OCI-LY7 (cell line): ENCODE results near the gene CGRRF1. TPM values are rescaled to one million over a fixed set of nuclear protein-coding genes. Genes with fewer than 3 reads are reported as not detected.

Experiments used
- BruUV-seq: library from RNA; stranded (reverse); fragments of 400-500 nt; replicated peaks from 2 replicates; lab custom pipeline; 2021; lab: Mats Ljungman, UMichigan
- CTCF ChIA-PET: fragments of 300-600 bp; sonication (Branson Sonifier 250); formaldehyde crosslinking; loops from one replicate; lab custom pipeline; 2022; ENCODE audit warnings: antibody characterized with exemption; ENCODE audit not compliant: unreplicated experiment; lab: Charles Lee
- POLR2A ChIA-PET: fragments of 300-600 bp; sonication (Branson Sonifier 250); formaldehyde crosslinking; loops from one replicate; lab custom pipeline; 2022; ENCODE audit warnings: antibody characterized with exemption; lab: Charles Lee
- DNase-seq: peaks from one replicate; pipeline ENCODE4 v3.0.0-alpha.2; 2015; ENCODE audit warnings: low spot score
- H2AFZ ChIP-seq: fragments of 200-600 bp; sonication (generic), shearing (Covaris generic); 2 replicates; pipeline ENCODE4 v1.6.1; 2014; ENCODE audit warnings: mild to moderate bottlenecking, antibody characterized with exemption, low read length, moderate library complexity
- H3K27ac ChIP-seq: fragments of 200-600 bp; sonication (generic); 2 replicates; pipeline ENCODE4 v1.5.1; 2014; ENCODE audit warnings: mixed run types, low read depth, mild to moderate bottlenecking, moderate library complexity, low read length, inconsistent platforms; ENCODE audit not compliant: poor library complexity, severe bottlenecking
- H3K36me3 ChIP-seq: fragments of 200-600 bp; sonication (generic); 2 replicates; pipeline ENCODE4 v1.6.1; 2014; ENCODE audit warnings: mild to moderate bottlenecking, antibody characterized with exemption, low read length, moderate library complexity, mixed read lengths; ENCODE audit not compliant: insufficient read depth
- H3K4me1 ChIP-seq: fragments of 200-600 bp; sonication (generic); 2 replicates; pipeline ENCODE4 v1.5.1; 2014; ENCODE audit warnings: mild to moderate bottlenecking, low read length; ENCODE audit not compliant: insufficient read depth, poor library complexity, severe bottlenecking
- H3K4me2 ChIP-seq: fragments of 200-600 bp; sonication (generic); 2 replicates; pipeline ENCODE4 v1.6.1; 2014; ENCODE audit warnings: mild to moderate bottlenecking, low read length
- H3K4me3 ChIP-seq: fragments of 200-600 bp; sonication (generic); 2 replicates; pipeline ENCODE4 v1.5.1; 2014; ENCODE audit warnings: mild to moderate bottlenecking, low read depth, low read length; ENCODE audit not compliant: poor library complexity, severe bottlenecking
- H3K79me2 ChIP-seq: fragments of 200-600 bp; sonication (generic); 2 replicates; pipeline ENCODE4 v1.6.1; 2016; ENCODE audit warnings: low read depth, mild to moderate bottlenecking, low read length, moderate library complexity, mixed read lengths; ENCODE audit not compliant: insufficient read depth
- H3K9me2 ChIP-seq: fragments of 200-600 bp; sonication (generic); 2 replicates; pipeline ENCODE4 v1.6.1; 2016; ENCODE audit warnings: mild to moderate bottlenecking, low read length, mixed read lengths; ENCODE audit not compliant: insufficient read depth
- H3K9me3 ChIP-seq: fragments of 200-600 bp; sonication (generic); 2 replicates; pipeline ENCODE4 v1.6.1; 2014; ENCODE audit warnings: mild to moderate bottlenecking, mixed run types, low read length, mixed read lengths
- H4K20me1 ChIP-seq: fragments of 200-600 bp; sonication (generic); 2 replicates; pipeline ENCODE4 v1.6.1; 2014; ENCODE audit warnings: mild to moderate bottlenecking, antibody characterized with exemption, low read length, moderate library complexity, mixed read lengths; ENCODE audit not compliant: insufficient read depth
- CTCF ChIP-seq: fragments of 200-600 bp; sonication (generic); conservative IDR thresholded peaks from 2 replicates; pipeline ENCODE4 v1.5.1; 2014; ENCODE audit warnings: mild to moderate bottlenecking, antibody characterized with exemption, low read length, moderate library complexity, mixed read lengths
- EZH2phosphoT487 ChIP-seq: fragments of 200-600 bp; sonication (generic); IDR thresholded peaks from 2 replicates; pipeline ENCODE4 v1.6.1; 2018; ENCODE audit warnings: low read depth, borderline replicate concordance, mild to moderate bottlenecking, mixed run types, antibody characterized with exemption, low read length, moderate library complexity, mixed read lengths
- intact Hi-C: fragments of 100-400 bp; cut with micrococcal nuclease; formaldehyde crosslinking; loops from one replicate; pipeline ENCODE4 v1.10.0; 2022; ENCODE audit not compliant: unreplicated experiment
- total RNA-seq, 2 experiments: library from RNA; depleted of rRNA in 1 of 2; stranded (reverse); fragments of >200 nt in 1 of 2; shearing (Covaris generic) in 1 of 2; gene quantifications; 2 replicates each; pipeline ENCODE4 v1.2.3, GENCODE V29; 2014 to 2022

CGRRF1 gene
- total RNA-seq, 2 experiments from 2014 or later, result 8.4 to 13.4 TPM

- H3K4me1 ChIP-seq, result peaks cover 33% of the 10 kb centered on the region
- peak overlapping the region; percentile 72 for H3K4me3 ChIP-seq
- no peaks in the 10 kb centered on the region for H3K36me3 ChIP-seq
- no peaks in the 10 kb centered on the region for H3K79me2 ChIP-seq
- peak; percentile 38 for DNase-seq
- TF ChIP-seq CTCF (no peak), EZH2phosphoT487 (peak; percentile 91; the same call in 1 of the 2 replicates)
- H3K9me2 ChIP-seq, result no peaks in the 10 kb centered on the region
- CTCF ChIA-PET, result interaction anchor here (0.6 to 1.0 kb wide), 2 partner anchors 71 to 209 kb away, joined by 3 read pairs; no protein-coding TSS in a partner anchor
- BruUV-seq, result no TSS peak
- POLR2A ChIA-PET, result interaction anchor here (0.6 kb wide), 1 partner anchor 228 kb away, joined by 3 read pairs; no protein-coding TSS in a partner anchor
- no peak overlapping the region for H2AFZ ChIP-seq
- peaks cover 8% of the 10 kb centered on the region; the same call in 1 of the 2 replicates for H4K20me1 ChIP-seq
- H3K9me3 ChIP-seq, result no peaks in the 10 kb centered on the region
- intact Hi-C loops, result loop anchor here (2.0 to 10.0 kb wide), 3 partner anchors 57 to 336 kb away; partner anchors contain the start of genes CGRRF1 and GCH1
- no peak overlapping the region for H3K27ac ChIP-seq
- peak overlapping the region; percentile 99 for H3K4me2 ChIP-seq
Observed at GRCh38 chr14:54565785-54566409, 56.2 kb downstream of the CGRRF1 start.

GRCh38 chr14:54566410-54567223, 56.9 kb downstream of the CGRRF1 start, which contains the start of gene SAMD4A:
Gene SAMD4A, plus strand, starts transcription at chr14:54567128. Its CDS starts 789 bp downstream, at chr14:54567917.
- Histone ChIP-seq H3K79me2 (no peaks in the 10 kb centered on the region), H3K36me3 (no peaks in the 10 kb centered on the region), H3K9me2 (no peaks in the 10 kb centered on the region), H3K4me3 (peak within 1 kb of the TSS; percentile 72), H2AFZ (peak within 1 kb of the TSS; percentile 85), H3K9me3 (no peaks in the 10 kb centered on the region), H4K20me1 (peaks cover 8% of the 10 kb centered on the region; the same call in 1 of the 2 replicates), H3K27ac (no peak within 1 kb of the TSS), H3K4me1 (peaks cover 33% of the 10 kb centered on the region), H3K4me2 (peak within 1 kb of the TSS; percentile 99)
- intact Hi-C loops, result loop anchor here (2.0 to 10.0 kb wide), 3 partner anchors 58 to 336 kb away; partner anchors contain the start of genes CGRRF1 and GCH1
- TF ChIP-seq CTCF (0 out of 2 replicates have a peak, but pooled peaks have one; percentile 20), EZH2phosphoT487 (0 out of 2 replicates have a peak, but pooled peaks have one; percentile 5)
- BruUV-seq, result no TSS peak
- POLR2A ChIA-PET, result interaction anchor here (0.8 to 0.9 kb wide), 2 partner anchors 16 to 37 kb away, joined by 3 read pairs; no protein-coding TSS in a partner anchor
- CTCF ChIA-PET, result interaction anchor here (1.0 kb wide), 1 partner anchor 208 kb away, joined by 3 read pairs; no protein-coding TSS in a partner anchor
- DNase-seq, result peak; percentile 46
